Ishikawa (cell line): Measurements from ENCODE around the gene DDX42.

ENCODE experiments used
- EGR1 ChIP-seq: IDR thresholded peaks from 2 replicates; pipeline ENCODE4 v1.6.1; 2012
- EP300 ChIP-seq: IDR thresholded peaks from 2 replicates; pipeline ENCODE4 v1.6.1; 2012; ENCODE audit warnings: borderline replicate concordance
- TCF12 ChIP-seq: IDR thresholded peaks from 2 replicates; pipeline ENCODE4 v1.6.1; 2012; ENCODE audit warnings: low read depth

DNA sequence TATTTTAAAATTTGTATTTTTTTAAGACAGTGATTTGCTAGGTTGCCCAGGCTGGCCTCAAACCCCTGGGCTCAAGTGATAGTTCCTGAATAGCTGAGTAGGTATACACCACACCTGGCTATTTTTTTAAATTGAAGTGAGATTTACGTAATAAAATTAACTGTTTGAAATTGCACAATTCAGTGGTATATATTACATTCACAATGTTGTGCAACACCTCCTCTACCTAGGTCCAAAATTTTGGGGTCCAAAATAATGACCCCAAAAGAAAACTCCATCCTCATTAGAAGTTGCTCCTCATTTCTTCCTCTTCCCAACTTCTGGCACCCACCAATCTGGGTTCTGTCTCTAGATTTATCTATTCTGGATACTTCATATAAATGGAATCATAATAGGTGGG lies 71.5 kb downstream of the DDX42 start:
- TF ChIP-seq EGR1 (no peak), TCF12 (no peak), EP300 (no peak)
